ENCODE measurements around the gene SPATA32.

GRCh38 chr17:45305530-45306087, 43.7 kb upstream of the SPATA32 start:
- TF ChIP-seq CTCF (IDR thresholded peaks at IDR 0.05) (no peak), POLR2A (IDR thresholded peaks at IDR 0.05) (no peak)
